ENCODE results near the gene BDP1. TPM values are rescaled to one million over a fixed set of nuclear protein-coding genes. Genes with fewer than 3 reads are reported as not detected.

The BDP1 gene, protein sequence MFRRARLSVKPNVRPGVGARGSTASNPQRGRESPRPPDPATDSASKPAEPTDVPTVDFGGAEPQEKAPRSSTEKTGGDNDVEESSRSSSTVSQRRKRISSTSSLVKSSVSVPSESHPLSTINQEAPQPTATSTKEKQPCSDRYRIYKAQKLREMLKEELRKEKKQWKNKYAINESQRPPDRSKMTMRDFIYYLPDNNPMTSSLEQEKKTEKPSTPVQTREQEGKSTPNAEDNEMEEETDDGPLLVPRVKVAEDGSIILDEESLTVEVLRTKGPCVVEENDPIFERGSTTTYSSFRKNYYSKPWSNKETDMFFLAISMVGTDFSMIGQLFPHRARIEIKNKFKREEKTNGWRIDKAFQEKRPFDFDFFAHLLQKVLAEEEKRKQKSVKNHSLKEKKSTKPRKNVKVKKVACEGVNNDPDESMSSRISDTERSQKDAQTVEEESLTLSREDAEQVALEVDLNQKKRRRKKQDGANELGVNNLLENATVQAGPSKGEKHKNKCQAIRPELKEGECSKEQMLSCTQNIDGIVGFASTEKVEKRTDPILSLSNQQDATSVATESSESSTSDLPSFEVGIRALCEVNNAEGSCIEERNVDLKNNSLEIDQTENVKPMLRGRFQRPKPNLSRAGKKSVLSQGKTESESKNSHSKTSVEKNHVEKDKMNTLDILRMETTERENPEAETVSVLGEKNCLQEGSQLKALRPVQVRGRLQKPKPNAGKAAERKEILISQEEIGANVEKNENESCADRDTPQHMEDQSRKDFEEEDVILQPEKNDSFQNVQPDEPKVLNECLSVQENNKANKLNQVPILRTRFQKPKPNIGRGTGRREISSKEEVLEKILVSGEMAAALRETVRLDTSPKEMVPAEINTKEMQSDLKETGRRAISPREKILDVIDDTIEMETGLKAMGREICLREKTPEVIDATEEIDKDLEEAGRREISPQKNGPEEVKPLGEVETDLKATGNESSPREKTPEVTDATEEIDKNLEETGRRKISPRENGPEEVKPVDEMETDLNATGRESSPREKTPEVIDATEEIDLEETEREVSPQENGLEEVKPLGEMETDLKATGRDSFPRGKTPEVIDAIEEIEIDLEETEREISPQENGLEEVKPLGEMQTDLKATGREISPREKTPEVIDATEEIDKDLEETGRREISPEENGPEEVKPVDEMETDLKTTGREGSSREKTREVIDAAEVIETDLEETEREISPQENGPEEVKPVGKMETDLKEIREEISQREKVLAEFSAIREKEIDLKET (N-terminal part only)
- 9.4 and 11.1 TPM in 2 replicates for total RNA-seq

GRCh38 chr5:71455427-71456361 lies at the start of gene BDP1:
BDP1 (plus strand) TSS chr5:71455651; CDS start chr5:71455878, 227 bp downstream.

DNA sequence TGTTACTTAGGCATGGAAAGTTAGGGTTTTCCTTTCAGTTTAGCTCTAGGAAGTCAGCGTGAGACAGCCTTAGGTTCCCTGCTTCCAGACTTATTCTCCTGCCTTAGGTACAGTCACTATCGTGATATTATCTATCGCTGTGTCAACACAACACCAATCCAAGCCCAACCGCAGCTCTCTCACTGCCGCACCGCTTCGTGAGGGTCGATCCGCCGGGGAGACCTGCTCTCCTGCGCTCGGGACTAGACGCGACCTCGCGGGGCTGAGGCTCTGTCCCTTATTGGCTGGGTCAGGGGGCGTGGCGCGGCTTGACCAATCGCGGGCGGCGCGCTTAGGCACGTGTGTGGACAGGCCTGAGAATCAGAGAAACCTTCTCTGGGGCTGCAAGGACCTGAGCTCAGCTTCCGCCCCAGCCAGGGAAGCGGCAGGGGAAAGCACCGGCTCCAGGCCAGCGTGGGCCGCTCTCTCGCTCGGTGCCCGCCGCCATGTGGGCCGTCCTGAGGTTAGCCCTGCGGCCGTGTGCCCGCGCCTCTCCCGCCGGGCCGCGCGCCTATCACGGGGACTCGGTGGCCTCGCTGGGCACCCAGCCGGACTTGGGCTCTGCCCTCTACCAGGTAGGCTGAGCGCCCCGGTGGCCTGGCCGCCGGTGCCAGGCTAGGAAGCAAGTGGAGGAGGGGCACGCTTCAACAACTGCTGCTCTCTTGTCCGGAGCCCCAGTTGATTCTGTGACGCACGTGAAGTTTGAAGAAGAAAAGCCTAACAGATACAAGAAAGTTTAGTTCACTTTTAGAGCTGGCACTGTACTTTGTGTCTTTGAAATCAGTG lies 131.7 kb downstream of the BDP1 start, which contains the start of gene MCCC2:
TSS of gene MCCC2 (plus strand) at position 400 of the 825 bp plus-strand sequence. CDS start at position 486, 86 bp downstream.

Other genes with a start within 250 kb of the BDP1 start
- 20.5 and 28.7 TPM in 2 replicates for gene MCCC2, start 131.7 kb downstream of the BDP1 start, total RNA-seq